NCI-H128 (cell line): ENCODE results near the gene ST14.
"Not testable (repeated sequence)": the region's sequence is repeated elsewhere in the genome, so short reads cannot be mapped to it uniquely, and the experiment has no call there.

Experiments used
- DNase-seq: peaks from one replicate; lab custom pipeline; 2025; ENCODE audit not compliant: unreplicated experiment; lab: John Stamatoyannopoulos, UW

Gene ST14

GRCh38 chr11:130187096-130187495 lies 27.5 kb downstream of the ST14 start:
- DNase-seq, result no peak

- DNase-seq, result no peak
These were observed 28.5 kb downstream of the ST14 start for GRCh38 chr11:130188047-130188446.

GRCh38 chr11:130188585-130189347 lies 29.2 kb downstream of the ST14 start:
- DNase-seq, result no peak

- DNase-seq, result no peak
These were observed 30.1 kb downstream of the ST14 start for GRCh38 chr11:130189492-130190210.

GRCh38 chr11:130190371-130190881 lies 30.8 kb downstream of the ST14 start:
- no peak for DNase-seq

- DNase-seq, result no peak
These were observed 32.3 kb downstream of the ST14 start for GRCh38 chr11:130191896-130192295.

- no peak for DNase-seq
These were observed 33.3 kb downstream of the ST14 start for GRCh38 chr11:130192845-130193267.

- DNase-seq, result not testable (repeated sequence)
These were observed 34.0 kb downstream of the ST14 start for GRCh38 chr11:130193551-130193950.

- no peak for DNase-seq
These were observed 34.9 kb downstream of the ST14 start for GRCh38 chr11:130194241-130195023.

GRCh38 chr11:130197386-130198035 lies 37.9 kb downstream of the ST14 start:
- no peak for DNase-seq

GRCh38 chr11:130198292-130198691 lies 38.7 kb downstream of the ST14 start:
- DNase-seq, result no peak

GRCh38 chr11:130198964-130199363 lies 39.4 kb downstream of the ST14 start:
- DNase-seq, result no peak

- no peak for DNase-seq
These were observed 40.2 kb downstream of the ST14 start for GRCh38 chr11:130199792-130200191.

- no peak for DNase-seq
These were observed 41.4 kb downstream of the ST14 start for GRCh38 chr11:130201026-130201425.

- no peak for DNase-seq
These were observed 42.6 kb downstream of the ST14 start for GRCh38 chr11:130202009-130202817.

GRCh38 chr11:130202818-130203689 lies 43.5 kb downstream of the ST14 start:
- DNase-seq, result no peak

- no peak for DNase-seq
These were observed 44.5 kb downstream of the ST14 start for GRCh38 chr11:130203766-130204702.

- DNase-seq, result no peak
These were observed 45.1 kb downstream of the ST14 start for GRCh38 chr11:130204703-130205095.
